HEK293T (cell line): ENCODE data around the gene WDR46.

Source experiments
- ARNT ChIP-seq: fragments of 450-650 bp; IDR thresholded peaks from 2 replicates; pipeline ENCODE4 v1.6.1; 2017; ENCODE audit warnings: mild to moderate bottlenecking
- BHLHE40 ChIP-seq: fragments of 450-650 bp; IDR thresholded peaks from 2 replicates; pipeline ENCODE4 v1.6.1; 2016; ENCODE audit warnings: mild to moderate bottlenecking, moderate library complexity, borderline replicate concordance
- CTBP1 ChIP-seq: fragments of 450-650 bp; IDR thresholded peaks from 2 replicates; pipeline ENCODE4 v1.6.1; 2016; ENCODE audit warnings: borderline replicate concordance
- ELF4 ChIP-seq: fragments of 450-650 bp; IDR thresholded peaks from 2 replicates; pipeline ENCODE4 v1.6.1; 2017; ENCODE audit warnings: antibody characterized with exemption
- FOXA1 ChIP-seq: fragments of 450-650 bp; IDR thresholded peaks from 2 replicates; pipeline ENCODE4 v1.6.1; 2016; ENCODE audit warnings: mild to moderate bottlenecking
- FOXK2 ChIP-seq: fragments of 450-650 bp; IDR thresholded peaks from 2 replicates; pipeline ENCODE4 v1.6.1; 2016; ENCODE audit warnings: mild to moderate bottlenecking
- FOXM1 ChIP-seq: fragments of 450-650 bp; IDR thresholded peaks from 2 replicates; pipeline ENCODE4 v1.6.1; 2017; ENCODE audit warnings: mild to moderate bottlenecking, borderline replicate concordance
- L3MBTL2 ChIP-seq: fragments of 450-650 bp; conservative IDR thresholded peaks from 2 replicates; pipeline ENCODE4 v1.6.1; 2016; ENCODE audit warnings: mild to moderate bottlenecking
- LEF1 ChIP-seq: fragments of 450-650 bp; IDR thresholded peaks from 2 replicates; pipeline ENCODE4 v1.6.1; 2017; ENCODE audit warnings: mild to moderate bottlenecking, borderline replicate concordance
- NFRKB ChIP-seq: fragments of 450-650 bp; IDR thresholded peaks from 2 replicates; pipeline ENCODE4 v1.6.1; 2016; ENCODE audit warnings: mild to moderate bottlenecking, moderate library complexity
- PKNOX1 ChIP-seq: fragments of 450-650 bp; IDR thresholded peaks from 2 replicates; pipeline ENCODE4 v1.6.1; 2016
- SP1 ChIP-seq: fragments of 450-650 bp; IDR thresholded peaks from 2 replicates; pipeline ENCODE4 v1.6.1; 2017
- SUZ12 ChIP-seq: fragments of 450-650 bp; IDR thresholded peaks from 2 replicates; pipeline ENCODE4 v1.6.1; 2016; ENCODE audit warnings: mild to moderate bottlenecking
- TARDBP ChIP-seq: fragments of 450-650 bp; IDR thresholded peaks from 2 replicates; pipeline ENCODE4 v1.6.1; 2016

- TF ChIP-seq PKNOX1 (no peak), FOXM1 (no peak), BHLHE40 (no peak), SUZ12 (no peak), ARNT (no peak), FOXK2 (no peak), SP1 (no peak), FOXA1 (no peak), TARDBP (no peak), ELF4 (no peak), L3MBTL2 (no peak), LEF1 (no peak), NFRKB (no peak), CTBP1 (no peak)
Measured at GRCh38 chr6:33315793-33316602, 27.0 kb upstream of the WDR46 start.
